CD4-positive, alpha-beta T cell (primary cell): ENCODE results near the gene RHOT1. TPM values are rescaled to one million over a fixed set of nuclear protein-coding genes. Genes with fewer than 3 reads are reported as not detected.
"Not testable (repeated sequence)": the region's sequence is repeated elsewhere in the genome, so short reads cannot be mapped to it uniquely, and the experiment has no call there.

Experiments used
- ATAC-seq: fragments of 200-7000 bp; cut with Tn5 transposase; one replicate; pipeline ENCODE4 v1.10.0; 2022; ENCODE audit warnings: mild to moderate bottlenecking; ENCODE audit not compliant: poor library complexity
- CTCF ChIA-PET: fragments of 350-600 bp; sonication (Branson Sonifier 250); formaldehyde crosslinking; loops from one replicate; lab custom pipeline; 2021; ENCODE audit warnings: antibody characterized with exemption, inconsistent platforms; lab: Charles Lee
- POLR2A ChIA-PET: fragments of 350-600 bp; sonication (Branson Sonifier 250); formaldehyde crosslinking; loops from one replicate; lab custom pipeline; 2021; ENCODE audit warnings: antibody characterized with exemption, inconsistent platforms; lab: Charles Lee
- DNase-seq, 14 experiments: peaks; one replicate each; pipeline ENCODE4 v3.0.0-alpha.2; 2013 to 2020; ENCODE audit warnings: mixed read lengths in 2 of 14
- H3K27ac ChIP-seq, 2 donors: one replicate each; pipeline versions ENCODE4 v1.5.1 to v1.7.0; 2013; ENCODE audit warnings: low read length in 2 of 2, low read depth in 1 of 2, mild to moderate bottlenecking in 1 of 2
- H3K27me3 ChIP-seq, 2 experiments: 1 replicate in 1 of 2; 2 replicates in 1 of 2; pipeline versions ENCODE4 v1.6.1 to v1.7.0; 2013; ENCODE audit warnings: low read length in 2 of 2, control low read depth in 1 of 2, mild to moderate bottlenecking in 1 of 2, moderate library complexity in 1 of 2; ENCODE audit not compliant: insufficient read depth in 2 of 2, control insufficient read depth in 1 of 2
- H3K36me3 ChIP-seq: one replicate; pipeline ENCODE4 v1.6.1; 2013; ENCODE audit warnings: low read length, control low read depth; ENCODE audit not compliant: insufficient read depth
- H3K4me1 ChIP-seq: one replicate; pipeline ENCODE4 v1.6.1; 2013; ENCODE audit warnings: low read length, control low read depth; ENCODE audit not compliant: insufficient read depth
- H3K4me3 ChIP-seq: one replicate; pipeline ENCODE4 v1.5.1; 2013; ENCODE audit warnings: mild to moderate bottlenecking, low read length, moderate library complexity
- H3K9me3 ChIP-seq, 2 experiments: 1 replicate in 1 of 2; 2 replicates in 1 of 2; pipeline versions ENCODE4 v1.6.1 to v1.7.0; 2013; ENCODE audit warnings: low read length in 2 of 2, mild to moderate bottlenecking in 2 of 2, control low read depth in 1 of 2, moderate library complexity in 1 of 2; ENCODE audit not compliant: control insufficient read depth in 1 of 2, insufficient read depth in 1 of 2
- H3K27ac Mint-ChIP-seq: one replicate; pipeline ENCODE4 v1.8.0; 2020; ENCODE audit warnings: mixed read lengths
- H3K27me3 Mint-ChIP-seq: one replicate; pipeline ENCODE4 v1.8.0; 2021; ENCODE audit warnings: mixed read lengths
- H3K36me3 Mint-ChIP-seq: one replicate; pipeline ENCODE4 v1.8.0; 2021; ENCODE audit warnings: low read depth, mixed read lengths
- H3K4me1 Mint-ChIP-seq: one replicate; pipeline ENCODE4 v1.8.0; 2021; ENCODE audit warnings: low read depth, mixed read lengths
- H3K4me3 Mint-ChIP-seq: one replicate; pipeline ENCODE4 v1.8.0; 2020; ENCODE audit warnings: mild to moderate bottlenecking, mixed read lengths
- H3K9me3 Mint-ChIP-seq: one replicate; pipeline ENCODE4 v1.8.0; 2020; ENCODE audit warnings: mixed read lengths
- intact Hi-C, 2 experiments: fragments of 100-400 bp; cut with DNase I in 1 of 2; cut with micrococcal nuclease in 1 of 2; formaldehyde crosslinking; loops; one replicate each; pipeline versions ENCODE4 v1.15.1 to v1.9.0; 2023 to 2025; cut with DNase I, micrococcal nuclease
- polyA plus RNA-seq, 2 donors: library from polyadenylated mRNA; unstranded; fragments of 120-200 nt; gene quantifications; one replicate each; pipeline ENCODE4 v1.2.1, GENCODE V29; 2013
- total RNA-seq, 174 experiments: library from RNA in 2 of 174; stranded (reverse) in 2 of 174; gene quantifications; one replicate each; pipeline ENCODE4 v1.2.3 and lab custom pipeline; 2021 to 2026
- TF ChIP-seq, protein P1 (sequence below): fragments of 200-600 bp; IDR thresholded peaks from one replicate; pipeline ENCODE4 v1.8.0; 2022; ENCODE audit warnings: antibody characterized with exemption, mild to moderate bottlenecking

Gene RHOT1
- total RNA-seq (10 to 100 TPM; 12.9 to 13.1 TPM), total RNA-seq (lab: John Stamatoyannopoulos, UW) (16.1 to 74.5 (median 50.7) reads per million in 172 experiments)
- polyA plus RNA-seq (2013, experiment 1 of 2): 27.3 TPM
- polyA plus RNA-seq (2013, experiment 2 of 2): 33.7 TPM

DNA sequence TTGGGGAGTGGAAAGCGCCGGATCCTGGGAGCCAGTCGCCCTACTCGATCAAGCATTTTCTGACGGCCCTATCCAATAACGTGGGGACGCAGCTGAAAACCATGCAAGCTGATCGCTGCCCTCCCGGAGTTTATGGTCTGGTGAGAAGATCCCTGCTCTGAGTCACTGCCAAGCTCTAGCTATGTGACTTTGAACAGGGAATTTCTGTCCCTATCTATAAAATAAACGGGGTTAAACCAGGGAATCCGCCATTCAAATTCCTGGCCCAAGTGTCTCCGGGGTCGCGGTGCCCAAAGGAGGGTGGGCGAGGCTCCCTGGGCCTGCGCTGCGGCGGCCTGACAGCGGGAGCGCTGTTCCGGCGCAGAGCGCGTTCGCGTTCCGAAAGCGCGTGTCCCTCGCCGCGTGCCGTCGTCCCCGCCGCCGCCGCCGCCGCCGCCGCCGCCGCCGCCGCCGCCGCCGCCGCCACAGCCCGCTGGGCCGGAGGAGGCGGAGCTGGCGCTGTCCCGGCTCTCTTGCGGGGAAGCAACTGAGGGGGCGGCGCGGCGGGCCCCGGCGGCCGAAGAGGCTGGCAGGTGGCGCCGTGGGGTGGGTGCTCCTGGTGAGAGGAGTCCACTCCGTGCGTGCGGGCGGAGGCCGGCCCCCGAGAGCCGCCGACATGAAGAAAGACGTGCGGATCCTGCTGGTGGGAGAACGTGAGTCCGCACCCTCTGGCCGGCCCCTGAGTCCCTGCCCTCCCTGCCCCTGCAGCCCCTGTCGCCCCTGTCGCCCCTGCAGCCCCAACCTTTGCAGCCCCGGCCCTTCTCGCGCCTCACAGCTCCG lies at the start of gene RHOT1:
RHOT1 (plus strand) TSS at position 465 of the 819 bp plus-strand sequence; CDS start at position 656, 191 bp downstream.
- H3K27ac ChIP-seq: peak within 1 kb of the TSS; percentile 2 to 37
- ChIA-PET CTCF (interaction anchor here (0.6 to 1.6 kb wide), 5 partner anchors 15 to 302 kb away, joined by 3 to 5 read pairs (median 3); partner anchors contain the start of gene PSMD11), POLR2A (interaction anchor here (0.6 to 2.6 kb wide), 8 partner anchors 9 to 1323 kb away, joined by 3 to 16 read pairs (median 3); partner anchors contain the start of genes LRRC37B and UTP6)
- H3K27me3 ChIP-seq: no peaks in the 10 kb centered on the region
- H3K36me3 Mint-ChIP-seq: peaks cover 11% of the 10 kb centered on the region
- DNase-seq (peak; percentile 53 to 90 (median 69)), ATAC-seq (peak; percentile 83)
- TF ChIP-seq, protein P1, sequence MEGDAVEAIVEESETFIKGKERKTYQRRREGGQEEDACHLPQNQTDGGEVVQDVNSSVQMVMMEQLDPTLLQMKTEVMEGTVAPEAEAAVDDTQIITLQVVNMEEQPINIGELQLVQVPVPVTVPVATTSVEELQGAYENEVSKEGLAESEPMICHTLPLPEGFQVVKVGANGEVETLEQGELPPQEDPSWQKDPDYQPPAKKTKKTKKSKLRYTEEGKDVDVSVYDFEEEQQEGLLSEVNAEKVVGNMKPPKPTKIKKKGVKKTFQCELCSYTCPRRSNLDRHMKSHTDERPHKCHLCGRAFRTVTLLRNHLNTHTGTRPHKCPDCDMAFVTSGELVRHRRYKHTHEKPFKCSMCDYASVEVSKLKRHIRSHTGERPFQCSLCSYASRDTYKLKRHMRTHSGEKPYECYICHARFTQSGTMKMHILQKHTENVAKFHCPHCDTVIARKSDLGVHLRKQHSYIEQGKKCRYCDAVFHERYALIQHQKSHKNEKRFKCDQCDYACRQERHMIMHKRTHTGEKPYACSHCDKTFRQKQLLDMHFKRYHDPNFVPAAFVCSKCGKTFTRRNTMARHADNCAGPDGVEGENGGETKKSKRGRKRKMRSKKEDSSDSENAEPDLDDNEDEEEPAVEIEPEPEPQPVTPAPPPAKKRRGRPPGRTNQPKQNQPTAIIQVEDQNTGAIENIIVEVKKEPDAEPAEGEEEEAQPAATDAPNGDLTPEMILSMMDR: peak; percentile 63
- intact Hi-C loops: loop anchor here in 1 of 2 experiments (5.0 kb wide), 1 partner anchor 65 kb away; no protein-coding TSS in a partner anchor
- peak within 1 kb of the TSS; percentile 91 for H3K4me3 Mint-ChIP-seq
- H3K36me3 ChIP-seq: no peaks in the 10 kb centered on the region
- peak within 1 kb of the TSS; percentile 88 for H3K4me3 ChIP-seq
- H3K27ac Mint-ChIP-seq: peak within 1 kb of the TSS; percentile 86
- no peaks in the 10 kb centered on the region for H3K9me3 Mint-ChIP-seq
- H3K27me3 Mint-ChIP-seq: no peaks in the 10 kb centered on the region
- H3K4me1 ChIP-seq: peaks cover 38% of the 10 kb centered on the region
- H3K4me1 Mint-ChIP-seq: peaks cover 37% of the 10 kb centered on the region
- no peaks in the 10 kb centered on the region for H3K9me3 ChIP-seq

DNA sequence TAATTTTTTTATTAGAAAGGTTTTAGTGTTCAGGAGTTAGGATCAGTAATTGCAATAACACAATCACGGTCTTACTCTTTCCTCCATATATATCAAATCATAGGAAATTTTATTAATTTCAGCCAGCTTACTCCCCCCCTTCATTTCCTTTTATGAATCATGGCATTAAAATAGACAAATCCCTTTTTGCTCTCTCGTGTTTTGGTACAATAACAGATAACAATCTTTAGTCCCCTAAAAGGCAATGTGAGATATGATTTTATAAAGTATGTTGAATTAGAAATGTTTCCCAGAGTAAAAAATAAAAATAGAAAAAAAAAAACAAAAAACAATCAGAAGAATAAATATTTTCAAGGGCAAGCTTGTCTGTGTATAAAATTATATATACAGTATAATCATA lies 42.6 kb upstream of the RHOT1 start:
- POLR2A ChIA-PET: no interaction called here

DNA sequence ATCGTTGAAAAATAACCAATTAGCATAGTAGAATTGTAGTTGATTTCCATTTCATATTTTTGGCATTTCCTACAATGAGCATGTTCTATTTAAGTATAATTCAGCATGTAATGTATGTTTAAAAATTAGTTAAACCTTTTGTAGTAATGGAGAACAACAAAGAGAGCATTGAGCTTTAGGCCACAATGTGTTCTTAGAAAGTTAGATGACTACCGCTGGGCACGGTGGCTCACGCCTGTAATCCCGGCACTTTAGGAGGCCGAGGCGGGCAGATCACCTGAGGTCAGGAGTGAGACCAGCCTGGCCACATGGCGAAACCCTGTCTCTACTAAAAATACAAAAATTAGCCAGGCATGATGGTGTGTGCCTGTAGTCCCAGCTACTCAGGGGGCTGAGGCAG lies 42.0 kb upstream of the RHOT1 start:
- POLR2A ChIA-PET, H3K36me3 ChIP-seq, H3K9me3 ChIP-seq, H3K27me3 Mint-ChIP-seq, intact Hi-C loops, H3K9me3 Mint-ChIP-seq, DNase-seq, H3K27ac Mint-ChIP-seq, H3K27ac ChIP-seq, H3K4me3 Mint-ChIP-seq, H3K4me3 ChIP-seq, H3K27me3 ChIP-seq, ATAC-seq, H3K36me3 Mint-ChIP-seq: not testable (repeated sequence)
- H3K4me1 ChIP-seq: peaks cover 12% of the 10 kb centered on the region
- H3K4me1 Mint-ChIP-seq: peaks cover 12% of the 10 kb centered on the region
- CTCF ChIA-PET: interaction anchor here (0.7 kb wide), 1 partner anchor 20 kb away, joined by 3 read pairs; no protein-coding TSS in a partner anchor

More for the DNA sequence above, 42.6 kb upstream of the RHOT1 start:
- no peak overlapping the region for H3K27ac ChIP-seq
- CTCF ChIA-PET: interaction anchor here (0.7 kb wide), 1 partner anchor 20 kb away, joined by 3 read pairs; no protein-coding TSS in a partner anchor
- peaks cover 12% of the 10 kb centered on the region for H3K4me1 ChIP-seq
- Mint-ChIP-seq H3K4me1 (peaks cover 9% of the 10 kb centered on the region), H3K36me3 (no peaks in the 10 kb centered on the region), H3K27ac (no peak overlapping the region), H3K9me3 (no peaks in the 10 kb centered on the region), H3K27me3 (no peaks in the 10 kb centered on the region), H3K4me3 (no peak overlapping the region)
- H3K27me3 ChIP-seq: no peaks in the 10 kb centered on the region
- H3K4me3 ChIP-seq: no peak overlapping the region
- no peaks in the 10 kb centered on the region for H3K36me3 ChIP-seq
- intact Hi-C loops: no loop called here
- no peaks in the 10 kb centered on the region for H3K9me3 ChIP-seq
- TF ChIP-seq, protein P1: no peak
- DNase-seq (no peak), ATAC-seq (no peak)
